Measurements from ENCODE around the gene FAM168A. TPM values are rescaled to one million over a fixed set of nuclear protein-coding genes. Genes with fewer than 3 reads are reported as not detected.

Gene FAM168A
- total and polyA plus RNA-seq, 9 donors, result 16.7 to 45.5 (median 39.5) TPM

DNA sequence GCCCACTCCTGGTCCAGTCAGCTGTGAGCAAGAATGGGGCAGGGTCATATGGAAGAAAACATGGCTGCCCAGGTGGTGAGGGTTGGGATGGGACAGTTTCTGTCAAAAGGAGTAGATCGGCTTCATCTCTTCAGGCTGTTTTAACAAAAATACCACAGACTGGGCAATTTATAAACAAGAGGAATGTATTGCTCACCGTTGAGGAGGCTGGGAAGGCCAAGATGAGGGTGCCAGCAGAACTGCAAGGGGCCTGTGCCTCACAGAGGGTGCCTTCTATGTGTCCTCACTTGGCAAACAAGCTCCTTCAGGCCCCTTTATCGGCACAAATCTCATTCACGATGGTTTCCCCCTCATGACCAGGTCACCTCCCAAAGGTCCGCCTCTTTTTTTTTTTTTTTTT is 239.8 kb downstream of the FAM168A start:
- no peak for DNase-seq
- Histone ChIP-seq H3K9me3 (no peaks in the 10 kb centered on the region), H3K27ac (no peak overlapping the region), H3K27me3 (no peaks in the 10 kb centered on the region), H3K36me3 (no peaks in the 10 kb centered on the region), H3K4me1 (ENCODE audit: insufficient read depth) (no peaks in the 10 kb centered on the region), H3K4me3 (no peak overlapping the region)
- WGBS, 3 donors, result 57 to 69% (median 64%) methylated on average over 5 of the region's 5 CpGs
- intact Hi-C loops (cut with DNase I), result no loop called here
- TF ChIP-seq POLR2A (IDR thresholded peaks at IDR 0.05), result no peak

DNA sequence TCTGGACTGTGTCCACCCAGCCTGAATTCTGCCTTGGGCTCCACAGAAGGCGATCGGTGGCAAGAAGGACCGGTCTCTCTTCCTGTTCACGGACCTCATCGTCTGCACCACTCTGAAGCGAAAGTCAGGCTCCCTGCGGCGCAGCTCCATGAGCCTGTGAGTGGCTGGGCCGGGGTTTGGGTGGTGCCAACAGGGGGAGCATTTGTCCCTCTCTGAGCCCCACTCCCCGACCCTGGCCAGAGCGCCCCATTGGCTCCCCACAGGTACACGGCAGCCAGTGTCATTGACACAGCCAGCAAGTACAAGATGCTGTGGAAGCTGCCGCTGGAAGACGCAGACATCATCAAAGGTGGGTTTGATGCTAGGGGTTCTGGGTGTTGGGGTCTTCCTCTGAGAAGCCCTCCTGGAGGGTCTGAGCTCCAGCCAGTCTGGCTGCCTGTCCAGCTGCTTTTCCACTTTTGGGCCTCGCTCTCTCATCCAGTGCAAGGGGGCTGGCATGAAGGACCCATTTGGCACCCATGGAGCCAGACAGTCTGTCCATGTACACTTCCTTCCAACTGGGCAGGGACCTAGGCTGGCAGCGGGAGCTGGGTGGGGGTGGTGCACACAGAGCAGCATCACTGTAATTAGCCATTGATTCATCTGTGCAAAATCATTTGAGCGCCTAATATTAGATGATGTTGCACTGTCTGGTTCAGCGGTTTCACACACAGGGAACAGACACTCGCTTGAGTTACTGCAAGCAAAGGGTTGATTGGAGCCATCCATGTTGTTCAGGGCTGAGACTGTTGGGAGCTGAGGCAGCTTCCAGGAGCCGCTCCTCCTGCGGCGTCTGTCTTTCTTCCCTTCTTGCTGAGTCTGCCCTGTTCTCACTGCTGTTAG is 240.7 kb downstream of the FAM168A start:
- H3K27me3 ChIP-seq, result no peaks in the 10 kb centered on the region
- no peak for DNase-seq
- intact Hi-C loops (cut with DNase I), result no loop called here
- H3K9me3 ChIP-seq, result no peaks in the 10 kb centered on the region
- WGBS, 3 donors, result 91 to 93% (median 93%) methylated on average over 22 of the region's 22 CpGs
- TF ChIP-seq, protein P1, sequence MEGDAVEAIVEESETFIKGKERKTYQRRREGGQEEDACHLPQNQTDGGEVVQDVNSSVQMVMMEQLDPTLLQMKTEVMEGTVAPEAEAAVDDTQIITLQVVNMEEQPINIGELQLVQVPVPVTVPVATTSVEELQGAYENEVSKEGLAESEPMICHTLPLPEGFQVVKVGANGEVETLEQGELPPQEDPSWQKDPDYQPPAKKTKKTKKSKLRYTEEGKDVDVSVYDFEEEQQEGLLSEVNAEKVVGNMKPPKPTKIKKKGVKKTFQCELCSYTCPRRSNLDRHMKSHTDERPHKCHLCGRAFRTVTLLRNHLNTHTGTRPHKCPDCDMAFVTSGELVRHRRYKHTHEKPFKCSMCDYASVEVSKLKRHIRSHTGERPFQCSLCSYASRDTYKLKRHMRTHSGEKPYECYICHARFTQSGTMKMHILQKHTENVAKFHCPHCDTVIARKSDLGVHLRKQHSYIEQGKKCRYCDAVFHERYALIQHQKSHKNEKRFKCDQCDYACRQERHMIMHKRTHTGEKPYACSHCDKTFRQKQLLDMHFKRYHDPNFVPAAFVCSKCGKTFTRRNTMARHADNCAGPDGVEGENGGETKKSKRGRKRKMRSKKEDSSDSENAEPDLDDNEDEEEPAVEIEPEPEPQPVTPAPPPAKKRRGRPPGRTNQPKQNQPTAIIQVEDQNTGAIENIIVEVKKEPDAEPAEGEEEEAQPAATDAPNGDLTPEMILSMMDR (IDR thresholded peaks at IDR 0.05), result no peak
- TF ChIP-seq POLR2A (IDR thresholded peaks at IDR 0.05), result no peak
- TF ChIP-seq EP300 (IDR thresholded peaks at IDR 0.05), result no peak
- H3K4me3 ChIP-seq, result no peak overlapping the region
- no peak overlapping the region for H3K27ac ChIP-seq
- H3K36me3 ChIP-seq, result no peaks in the 10 kb centered on the region
- H3K4me1 ChIP-seq (ENCODE audit: insufficient read depth), result no peaks in the 10 kb centered on the region

DNA sequence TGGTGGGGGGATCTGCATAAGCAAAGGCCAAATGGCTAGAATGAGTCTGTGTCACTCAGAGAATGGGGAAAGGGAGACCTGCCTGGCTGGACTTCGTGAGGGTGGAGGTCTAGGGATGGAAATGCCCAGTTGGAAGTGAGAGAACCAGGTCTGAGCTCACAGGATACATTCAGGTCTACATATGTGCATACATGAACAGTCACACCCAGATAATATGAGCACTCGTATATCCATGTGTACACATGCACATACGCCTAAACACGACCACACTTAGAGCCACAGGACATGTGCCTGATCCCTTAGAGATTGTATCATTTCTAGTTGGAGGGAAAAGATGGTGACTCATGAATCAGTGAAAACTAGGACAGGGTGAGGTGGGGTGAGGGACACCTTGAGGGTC is 242.8 kb downstream of the FAM168A start:
- 91 to 95% (median 93%) methylated on average over 4 of the region's 4 CpGs for WGBS, 3 donors
- Histone ChIP-seq H3K27ac (no peak overlapping the region), H3K36me3 (no peaks in the 10 kb centered on the region), H3K4me3 (no peak overlapping the region), H3K9me3 (no peaks in the 10 kb centered on the region), H3K27me3 (no peaks in the 10 kb centered on the region), H3K4me1 (ENCODE audit: insufficient read depth) (no peaks in the 10 kb centered on the region)
- no peak for DNase-seq
- TF ChIP-seq EP300 (IDR thresholded peaks at IDR 0.05) (no peak), POLR2A (IDR thresholded peaks at IDR 0.05) (no peak)
- TF ChIP-seq, protein P1 (IDR thresholded peaks at IDR 0.05), result no peak
- intact Hi-C loops (cut with DNase I), result no loop called here

DNA sequence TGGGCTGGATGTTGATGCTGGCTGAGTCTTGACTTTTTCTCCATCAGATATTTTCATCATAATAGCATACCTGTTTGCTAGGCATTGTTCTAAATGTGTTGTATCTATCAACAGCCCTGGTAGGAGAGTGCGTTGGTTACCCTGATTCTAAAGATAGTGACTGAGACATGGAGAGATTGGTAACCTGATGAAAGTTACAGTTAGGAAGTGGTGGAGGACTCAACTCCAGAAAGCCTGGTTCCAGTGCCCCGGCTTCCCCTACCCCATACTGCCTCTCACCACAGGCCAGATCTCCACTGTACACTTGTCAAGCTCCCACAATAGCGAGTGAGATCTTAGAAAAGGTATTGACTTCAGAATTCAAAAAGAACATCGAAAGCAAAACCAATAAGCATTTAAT is 244.5 kb downstream of the FAM168A start:
- intact Hi-C loops (cut with DNase I), result loop anchor here in 2 of 4 donors (5.0 kb wide), 2 partner anchors 34 to 304 kb away; no protein-coding TSS in a partner anchor

More for the DNA sequence above, 244.5 kb downstream of the FAM168A start:
- no peak for DNase-seq
- Histone ChIP-seq H3K9me3 (no peaks in the 10 kb centered on the region), H3K4me3 (no peak overlapping the region), H3K27me3 (no peaks in the 10 kb centered on the region), H3K27ac (no peak overlapping the region), H3K36me3 (no peaks in the 10 kb centered on the region), H3K4me1 (ENCODE audit: insufficient read depth) (no peaks in the 10 kb centered on the region)
- 90 to 96% (median 91%) methylated on average over 4 of the region's 4 CpGs for WGBS, 3 donors
- TF ChIP-seq EP300 (IDR thresholded peaks at IDR 0.05) (no peak), POLR2A (IDR thresholded peaks at IDR 0.05) (no peak)
- TF ChIP-seq, protein P1 (IDR thresholded peaks at IDR 0.05), result no peak

Measured in ovary (tissue), 9 donors.